HepG2 (cell line): Measurements from ENCODE around the gene RAB43. TPM values are rescaled to one million over a fixed set of nuclear protein-coding genes. Genes with fewer than 3 reads are reported as not detected.

Source experiments
- CREB1 ChIP-seq, 2 experiments: fragments of 450-650 bp in 1 of 2; IDR thresholded peaks; 2 replicates each; pipeline ENCODE4 v1.6.1; 2016 to 2017; ENCODE audit warnings: control low read depth in 1 of 2, mild to moderate bottlenecking in 1 of 2, missing compliant biosample characterization in 1 of 2, missing genetic modification characterization in 1 of 2
- ETV5 ChIP-seq: IDR thresholded peaks from 2 replicates; pipeline ENCODE4 v1.6.1; 2018; ENCODE audit warnings: missing biosample characterization, missing genetic modification reagents, inconsistent platforms, borderline replicate concordance
- HOXA5 ChIP-seq: sonication (generic); formaldehyde crosslinking; IDR thresholded peaks from 2 replicates; pipeline ENCODE4 v1.4.0; 2020; ENCODE audit warnings: missing genetic modification reagents
- NCOR1 ChIP-seq: fragments of 200-600 bp; sonication (generic); IDR thresholded peaks from 2 replicates; pipeline ENCODE4 v1.7.0; 2017; ENCODE audit warnings: antibody characterized with exemption, low read length, borderline replicate concordance
- NR2F6 ChIP-seq, 2 experiments: IDR thresholded peaks; 2 replicates each; pipeline ENCODE4 v1.6.1; 2016; ENCODE audit warnings: antibody characterized with exemption in 1 of 2, mild to moderate bottlenecking in 1 of 2
- RARG ChIP-seq: sonication (generic); formaldehyde crosslinking; IDR thresholded peaks from 2 replicates; pipeline ENCODE4 v1.4.0; 2020; ENCODE audit warnings: low read depth, mild to moderate bottlenecking, missing genetic modification reagents
- TEAD3 ChIP-seq: optimal IDR thresholded peaks from 2 replicates; pipeline ENCODE3; 2016; ENCODE audit warnings: borderline replicate concordance
- ZNF737 ChIP-seq: sonication (generic); formaldehyde crosslinking; IDR thresholded peaks from 2 replicates; pipeline ENCODE4 v1.5.0; 2020; ENCODE audit warnings: missing genetic modification reagents, mild to moderate bottlenecking, borderline replicate concordance
- ZNF839 ChIP-seq: sonication (generic); formaldehyde crosslinking; IDR thresholded peaks from 2 replicates; pipeline ENCODE4 v1.4.0; 2020; ENCODE audit warnings: missing genetic modification reagents, mild to moderate bottlenecking, borderline replicate concordance
- ZNF841 ChIP-seq: sonication (generic); formaldehyde crosslinking; IDR thresholded peaks from 2 replicates; pipeline ENCODE4 v1.8.1; 2023; ENCODE audit warnings: missing genetic modification reagents, borderline replicate concordance
- polyA plus RNA-seq, 8 experiments: library from polyadenylated mRNA; depleted of rRNA in 3 of 8; stranded (reverse) in 7 of 8; unstranded in 1 of 8; fragments of >200 nt; fragmentation: Illumina TruSeq in 4 of 8; extraction: Trizol in 4 of 8; gene quantifications; 2 replicates each; pipeline versions ENCODE4 v1.2.1 to v1.2.3, GENCODE V29; 2011 to 2016; ENCODE audit warnings: low read depth in 4 of 8, missing spikeins in 1 of 8, mixed read lengths in 1 of 8; ENCODE audit not compliant: insufficient read depth in 1 of 8
- total RNA-seq, 5 experiments: library from RNA; depleted of rRNA; stranded (reverse); fragments of >200 nt; fragmentation: Illumina TruSeq; extraction: Trizol; gene quantifications; 2 replicates each; pipeline ENCODE4 v1.2.3, GENCODE V29; 2016; ENCODE audit warnings: low read depth in 1 of 5
- TF ChIP-seq, protein P1 (sequence below): sonication (generic); formaldehyde crosslinking; IDR thresholded peaks from 2 replicates; pipeline ENCODE4 v1.4.0; 2020; ENCODE audit warnings: missing genetic modification reagents
- TF ChIP-seq, protein P2 (sequence below): sonication (generic); formaldehyde crosslinking; IDR thresholded peaks from 2 replicates; pipeline ENCODE4 v1.4.0; 2020; ENCODE audit warnings: missing genetic modification reagents
- TF ChIP-seq, protein P3 (sequence below): sonication (generic); formaldehyde crosslinking; IDR thresholded peaks from 2 replicates; pipeline ENCODE4 v1.8.0; 2022; ENCODE audit warnings: mild to moderate bottlenecking, missing genetic modification reagents, moderate library complexity
- TF ChIP-seq, protein P4 (sequence below): sonication (generic); formaldehyde crosslinking; IDR thresholded peaks from 2 replicates; pipeline ENCODE4 v1.4.0; 2020; ENCODE audit warnings: missing genetic modification reagents, mild to moderate bottlenecking, borderline replicate concordance
- TF ChIP-seq, protein P5 (sequence below): sonication (generic); formaldehyde crosslinking; IDR thresholded peaks from 2 replicates; pipeline ENCODE4 v1.4.0; 2020; ENCODE audit warnings: missing genetic modification reagents
- TF ChIP-seq, protein P6 (sequence below): sonication (generic); formaldehyde crosslinking; IDR thresholded peaks from 2 replicates; pipeline ENCODE4 v1.5.0; 2020; ENCODE audit warnings: missing genetic modification reagents, mild to moderate bottlenecking, borderline replicate concordance

RAB43 gene
- total and polyA plus RNA-seq, 2 of the 13 experiments (the other 11 are each of a cell fraction or from before 2014, with no cell fraction given): 11.8 to 18.4 TPM

DNA sequence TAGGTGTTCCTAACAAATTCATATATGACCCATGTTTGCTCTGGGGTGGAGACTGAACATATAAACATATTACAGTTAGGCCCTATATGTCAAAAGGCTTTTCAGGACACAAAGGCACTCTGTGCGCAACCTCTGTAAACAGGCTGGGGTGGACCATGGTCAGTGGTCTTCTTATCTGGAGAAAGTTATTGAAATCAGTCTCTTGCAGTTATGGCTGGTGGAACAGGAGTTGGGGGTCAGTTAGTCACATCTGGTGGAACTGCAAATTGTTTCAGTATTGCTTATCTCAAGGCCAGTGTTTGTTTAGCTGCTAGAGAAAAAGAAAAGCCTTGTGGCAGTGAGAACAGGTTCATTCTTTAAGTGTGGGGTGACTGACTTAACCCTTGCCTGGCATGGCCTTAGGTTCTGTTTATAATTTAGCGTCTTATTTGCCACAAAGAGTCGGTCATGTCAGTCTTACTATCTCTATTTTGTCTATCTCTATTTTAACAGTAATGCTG is 66.9 kb downstream of the RAB43 start (continued):
- TF ChIP-seq, protein P1, sequence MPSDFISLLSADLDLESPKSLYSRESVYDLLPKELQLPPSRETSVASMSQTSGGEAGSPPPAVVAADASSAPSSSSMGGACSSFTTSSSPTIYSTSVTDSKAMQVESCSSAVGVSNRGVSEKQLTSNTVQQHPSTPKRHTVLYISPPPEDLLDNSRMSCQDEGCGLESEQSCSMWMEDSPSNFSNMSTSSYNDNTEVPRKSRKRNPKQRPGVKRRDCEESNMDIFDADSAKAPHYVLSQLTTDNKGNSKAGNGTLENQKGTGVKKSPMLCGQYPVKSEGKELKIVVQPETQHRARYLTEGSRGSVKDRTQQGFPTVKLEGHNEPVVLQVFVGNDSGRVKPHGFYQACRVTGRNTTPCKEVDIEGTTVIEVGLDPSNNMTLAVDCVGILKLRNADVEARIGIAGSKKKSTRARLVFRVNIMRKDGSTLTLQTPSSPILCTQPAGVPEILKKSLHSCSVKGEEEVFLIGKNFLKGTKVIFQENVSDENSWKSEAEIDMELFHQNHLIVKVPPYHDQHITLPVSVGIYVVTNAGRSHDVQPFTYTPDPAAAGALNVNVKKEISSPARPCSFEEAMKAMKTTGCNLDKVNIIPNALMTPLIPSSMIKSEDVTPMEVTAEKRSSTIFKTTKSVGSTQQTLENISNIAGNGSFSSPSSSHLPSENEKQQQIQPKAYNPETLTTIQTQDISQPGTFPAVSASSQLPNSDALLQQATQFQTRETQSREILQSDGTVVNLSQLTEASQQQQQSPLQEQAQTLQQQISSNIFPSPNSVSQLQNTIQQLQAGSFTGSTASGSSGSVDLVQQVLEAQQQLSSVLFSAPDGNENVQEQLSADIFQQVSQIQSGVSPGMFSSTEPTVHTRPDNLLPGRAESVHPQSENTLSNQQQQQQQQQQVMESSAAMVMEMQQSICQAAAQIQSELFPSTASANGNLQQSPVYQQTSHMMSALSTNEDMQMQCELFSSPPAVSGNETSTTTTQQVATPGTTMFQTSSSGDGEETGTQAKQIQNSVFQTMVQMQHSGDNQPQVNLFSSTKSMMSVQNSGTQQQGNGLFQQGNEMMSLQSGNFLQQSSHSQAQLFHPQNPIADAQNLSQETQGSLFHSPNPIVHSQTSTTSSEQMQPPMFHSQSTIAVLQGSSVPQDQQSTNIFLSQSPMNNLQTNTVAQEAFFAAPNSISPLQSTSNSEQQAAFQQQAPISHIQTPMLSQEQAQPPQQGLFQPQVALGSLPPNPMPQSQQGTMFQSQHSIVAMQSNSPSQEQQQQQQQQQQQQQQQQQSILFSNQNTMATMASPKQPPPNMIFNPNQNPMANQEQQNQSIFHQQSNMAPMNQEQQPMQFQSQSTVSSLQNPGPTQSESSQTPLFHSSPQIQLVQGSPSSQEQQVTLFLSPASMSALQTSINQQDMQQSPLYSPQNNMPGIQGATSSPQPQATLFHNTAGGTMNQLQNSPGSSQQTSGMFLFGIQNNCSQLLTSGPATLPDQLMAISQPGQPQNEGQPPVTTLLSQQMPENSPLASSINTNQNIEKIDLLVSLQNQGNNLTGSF: no peak
- TF ChIP-seq, protein P2, sequence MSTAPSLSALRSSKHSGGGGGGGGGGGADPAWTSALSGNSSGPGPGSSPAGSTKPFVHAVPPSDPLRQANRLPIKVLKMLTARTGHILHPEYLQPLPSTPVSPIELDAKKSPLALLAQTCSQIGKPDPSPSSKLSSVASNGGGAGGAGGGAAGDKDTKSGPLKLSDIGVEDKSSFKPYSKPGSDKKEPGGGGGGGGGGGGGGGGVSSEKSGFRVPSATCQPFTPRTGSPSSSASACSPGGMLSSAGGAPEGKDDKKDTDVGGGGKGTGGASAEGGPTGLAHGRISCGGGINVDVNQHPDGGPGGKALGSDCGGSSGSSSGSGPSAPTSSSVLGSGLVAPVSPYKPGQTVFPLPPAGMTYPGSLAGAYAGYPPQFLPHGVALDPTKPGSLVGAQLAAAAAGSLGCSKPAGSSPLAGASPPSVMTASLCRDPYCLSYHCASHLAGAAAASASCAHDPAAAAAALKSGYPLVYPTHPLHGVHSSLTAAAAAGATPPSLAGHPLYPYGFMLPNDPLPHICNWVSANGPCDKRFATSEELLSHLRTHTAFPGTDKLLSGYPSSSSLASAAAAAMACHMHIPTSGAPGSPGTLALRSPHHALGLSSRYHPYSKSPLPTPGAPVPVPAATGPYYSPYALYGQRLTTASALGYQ (CRISPR knock-in tag): no peak
- TF ChIP-seq, protein P3, sequence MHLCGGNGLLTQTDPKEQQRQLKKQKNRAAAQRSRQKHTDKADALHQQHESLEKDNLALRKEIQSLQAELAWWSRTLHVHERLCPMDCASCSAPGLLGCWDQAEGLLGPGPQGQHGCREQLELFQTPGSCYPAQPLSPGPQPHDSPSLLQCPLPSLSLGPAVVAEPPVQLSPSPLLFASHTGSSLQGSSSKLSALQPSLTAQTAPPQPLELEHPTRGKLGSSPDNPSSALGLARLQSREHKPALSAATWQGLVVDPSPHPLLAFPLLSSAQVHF (CRISPR knock-in tag): no peak
- TF ChIP-seq ZNF839 (CRISPR knock-in tag): no peak
- no peak for TF ChIP-seq NCOR1
- no peak for TF ChIP-seq HOXA5 (CRISPR knock-in tag)
- TF ChIP-seq, protein P4, sequence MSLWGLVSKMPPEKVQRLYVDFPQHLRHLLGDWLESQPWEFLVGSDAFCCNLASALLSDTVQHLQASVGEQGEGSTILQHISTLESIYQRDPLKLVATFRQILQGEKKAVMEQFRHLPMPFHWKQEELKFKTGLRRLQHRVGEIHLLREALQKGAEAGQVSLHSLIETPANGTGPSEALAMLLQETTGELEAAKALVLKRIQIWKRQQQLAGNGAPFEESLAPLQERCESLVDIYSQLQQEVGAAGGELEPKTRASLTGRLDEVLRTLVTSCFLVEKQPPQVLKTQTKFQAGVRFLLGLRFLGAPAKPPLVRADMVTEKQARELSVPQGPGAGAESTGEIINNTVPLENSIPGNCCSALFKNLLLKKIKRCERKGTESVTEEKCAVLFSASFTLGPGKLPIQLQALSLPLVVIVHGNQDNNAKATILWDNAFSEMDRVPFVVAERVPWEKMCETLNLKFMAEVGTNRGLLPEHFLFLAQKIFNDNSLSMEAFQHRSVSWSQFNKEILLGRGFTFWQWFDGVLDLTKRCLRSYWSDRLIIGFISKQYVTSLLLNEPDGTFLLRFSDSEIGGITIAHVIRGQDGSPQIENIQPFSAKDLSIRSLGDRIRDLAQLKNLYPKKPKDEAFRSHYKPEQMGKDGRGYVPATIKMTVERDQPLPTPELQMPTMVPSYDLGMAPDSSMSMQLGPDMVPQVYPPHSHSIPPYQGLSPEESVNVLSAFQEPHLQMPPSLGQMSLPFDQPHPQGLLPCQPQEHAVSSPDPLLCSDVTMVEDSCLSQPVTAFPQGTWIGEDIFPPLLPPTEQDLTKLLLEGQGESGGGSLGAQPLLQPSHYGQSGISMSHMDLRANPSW (CRISPR knock-in tag): no peak
- TF ChIP-seq TEAD3 (CRISPR knock-in tag): no peak
- TF ChIP-seq CREB1 (IDR thresholded peaks at IDR 0.05): no peak
- peak; percentile 37; the same call in 1 of the 2 replicates for TF ChIP-seq CREB1 (CRISPR knock-in tag; IDR thresholded peaks at IDR 0.05)
- no peak for TF ChIP-seq ZNF841 (CRISPR knock-in tag)
- TF ChIP-seq ETV5 (CRISPR knock-in tag): no peak
- peak; percentile 53; the same call in 1 of the 2 replicates for TF ChIP-seq NR2F6 (IDR thresholded peaks at IDR 0.05)
- peak; percentile 33 for TF ChIP-seq NR2F6 (CRISPR knock-in tag; IDR thresholded peaks at IDR 0.05)
- TF ChIP-seq, protein P5, sequence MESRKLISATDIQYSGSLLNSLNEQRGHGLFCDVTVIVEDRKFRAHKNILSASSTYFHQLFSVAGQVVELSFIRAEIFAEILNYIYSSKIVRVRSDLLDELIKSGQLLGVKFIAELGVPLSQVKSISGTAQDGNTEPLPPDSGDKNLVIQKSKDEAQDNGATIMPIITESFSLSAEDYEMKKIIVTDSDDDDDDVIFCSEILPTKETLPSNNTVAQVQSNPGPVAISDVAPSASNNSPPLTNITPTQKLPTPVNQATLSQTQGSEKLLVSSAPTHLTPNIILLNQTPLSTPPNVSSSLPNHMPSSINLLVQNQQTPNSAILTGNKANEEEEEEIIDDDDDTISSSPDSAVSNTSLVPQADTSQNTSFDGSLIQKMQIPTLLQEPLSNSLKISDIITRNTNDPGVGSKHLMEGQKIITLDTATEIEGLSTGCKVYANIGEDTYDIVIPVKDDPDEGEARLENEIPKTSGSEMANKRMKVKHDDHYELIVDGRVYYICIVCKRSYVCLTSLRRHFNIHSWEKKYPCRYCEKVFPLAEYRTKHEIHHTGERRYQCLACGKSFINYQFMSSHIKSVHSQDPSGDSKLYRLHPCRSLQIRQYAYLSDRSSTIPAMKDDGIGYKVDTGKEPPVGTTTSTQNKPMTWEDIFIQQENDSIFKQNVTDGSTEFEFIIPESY (CRISPR knock-in tag): no peak
- no peak for TF ChIP-seq RARG (CRISPR knock-in tag)
- TF ChIP-seq, protein P6, sequence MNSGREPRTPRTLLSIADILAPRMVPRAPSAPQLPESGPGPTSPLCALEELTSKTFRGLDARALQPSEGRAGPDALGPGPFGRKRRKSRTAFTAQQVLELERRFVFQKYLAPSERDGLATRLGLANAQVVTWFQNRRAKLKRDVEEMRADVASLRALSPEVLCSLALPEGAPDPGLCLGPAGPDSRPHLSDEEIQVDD (CRISPR knock-in tag): no peak
- TF ChIP-seq ZNF737 (CRISPR knock-in tag): no peak
